Activated CD8-positive, alpha-beta memory T cell treated with anti-CD3 and anti-CD28 coated beads for 48 hours (primary cell): ENCODE results near the gene GPR4.
A peak's percentile ranks its signal among the peaks of the same experiment; 100 is the strongest.
"Not testable (repeated sequence)": the region's sequence is repeated elsewhere in the genome, so short reads cannot be mapped to it uniquely, and the experiment has no call there.

ENCODE experiments used
- DNase-seq, 3 experiments: peaks; one replicate each; pipeline ENCODE4 v3.0.0-alpha.2; 2020; ENCODE audit warnings: low read depth in 2 of 3, low spot score in 2 of 3

Gene GPR4

DNA sequence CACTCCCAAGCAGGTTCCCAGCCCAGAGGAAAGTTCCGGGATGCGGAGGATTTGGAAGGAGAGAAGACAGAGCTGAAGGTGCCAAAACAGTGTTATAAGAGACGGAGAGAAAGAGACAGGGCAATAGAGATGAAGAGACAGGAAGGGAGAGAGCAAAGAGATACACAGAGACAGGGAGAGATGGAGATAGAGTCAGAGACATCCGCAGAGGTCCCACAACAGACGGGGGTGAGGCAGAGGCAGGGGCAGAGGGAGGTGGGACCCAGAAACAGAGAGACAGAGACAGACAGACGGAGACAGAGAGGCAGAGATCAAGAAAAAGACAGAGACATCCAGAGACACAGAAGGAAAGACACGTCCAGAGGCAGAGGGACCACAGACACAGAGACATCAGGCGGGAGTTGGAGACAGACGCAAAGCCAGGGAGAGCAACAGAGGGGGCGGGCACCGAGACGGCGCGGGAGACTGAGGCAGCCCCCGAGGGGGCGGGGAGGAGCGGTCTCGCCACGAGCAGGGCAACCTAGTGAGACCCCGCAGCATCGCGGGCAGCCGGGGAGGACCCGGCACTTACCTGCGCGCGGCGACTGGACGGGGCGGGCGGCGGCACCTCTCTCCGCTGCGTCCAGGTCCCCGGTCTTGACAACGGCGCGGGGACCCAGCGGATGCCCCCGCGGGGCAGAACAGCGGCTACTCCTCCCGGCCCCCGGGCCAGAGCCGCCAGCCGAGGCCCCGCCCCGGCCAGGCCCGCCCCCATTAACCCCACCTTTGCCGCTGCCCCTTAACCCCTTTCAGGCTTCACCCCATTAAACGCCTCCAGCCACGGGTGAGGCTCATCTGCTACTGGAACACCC, at the start of gene GPR4:
TSS of gene GPR4 (minus strand) at position 689 of the 851 bp plus-strand sequence. CDS start 10,346 bp downstream, outside the sequence.
- no peak for DNase-seq

DNA sequence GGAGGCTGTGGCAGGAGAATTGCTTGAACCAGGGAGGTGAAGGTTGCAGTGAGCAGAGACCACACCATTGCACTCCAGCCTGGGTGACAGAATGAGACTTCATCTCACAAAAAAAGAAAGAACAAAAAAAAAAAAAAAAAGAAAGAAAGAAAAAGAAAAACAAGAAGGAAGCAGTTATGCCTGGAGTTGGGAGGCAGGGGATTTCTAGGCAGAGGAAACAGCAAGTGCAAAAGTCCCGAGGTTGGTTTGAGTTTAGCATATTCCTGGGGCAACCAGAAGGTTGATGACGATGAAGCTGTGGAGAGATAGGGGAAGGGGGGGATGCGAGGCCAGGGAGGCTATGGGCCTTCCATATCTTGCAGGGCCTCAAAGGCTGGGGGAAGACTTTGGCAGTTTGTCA, 48.7 kb upstream of the GPR4 start:
- DNase-seq = no peak

DNA sequence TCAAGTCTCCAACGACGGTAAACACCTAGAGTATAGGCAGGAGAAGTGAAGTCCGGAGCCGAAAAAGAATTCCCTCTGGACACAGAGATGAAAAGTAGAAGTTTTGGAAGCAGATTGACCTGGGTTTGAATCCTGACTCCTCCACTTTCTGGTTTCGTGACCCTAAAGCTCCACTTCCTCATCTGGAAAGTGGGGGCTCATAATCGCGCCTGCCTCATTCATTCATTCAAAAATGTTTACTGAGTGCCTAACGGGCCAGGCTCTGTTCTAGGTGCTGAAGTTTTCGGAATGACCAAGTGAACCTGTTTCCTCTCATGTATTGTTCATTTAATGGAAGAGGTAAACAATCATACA, 44.3 kb upstream of the GPR4 start:
- no peak for DNase-seq

DNA sequence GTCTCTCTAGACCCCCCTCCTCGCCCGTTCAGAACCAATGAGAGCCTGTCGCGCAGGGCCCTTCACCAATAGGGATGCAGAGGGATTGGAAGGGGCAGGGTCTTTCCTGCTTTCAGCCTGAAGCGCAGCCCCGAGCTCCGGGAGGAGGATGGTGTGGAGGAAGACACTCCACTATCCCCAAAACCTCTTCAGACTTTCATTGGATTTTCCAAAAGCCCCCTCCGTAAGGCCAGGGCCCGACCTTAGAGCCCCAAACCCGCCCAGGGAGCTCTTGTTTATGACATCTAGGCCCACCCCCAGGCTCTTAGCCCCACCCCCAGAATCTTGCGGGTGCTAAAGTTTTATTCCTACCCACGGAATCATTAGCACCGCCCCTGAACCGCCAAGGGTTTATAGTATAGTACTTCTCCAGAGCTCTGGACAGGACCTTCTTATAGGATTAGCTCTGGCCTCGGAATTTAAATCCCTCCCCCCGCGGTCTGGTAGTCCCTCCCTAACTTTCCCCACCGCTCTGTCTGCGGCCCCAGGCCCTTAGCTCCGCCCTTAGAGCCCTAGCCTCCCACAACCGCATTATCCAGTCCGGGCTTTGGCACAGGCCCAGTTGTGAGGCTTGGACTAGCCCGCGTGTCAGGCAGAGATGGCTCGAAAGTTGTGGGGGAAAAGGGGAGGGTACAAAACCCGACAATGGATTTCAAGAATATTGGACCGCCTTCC, 43.8 kb upstream of the GPR4 start:
- peak; percentile 53 to 66 (median 57) for DNase-seq

DNA sequence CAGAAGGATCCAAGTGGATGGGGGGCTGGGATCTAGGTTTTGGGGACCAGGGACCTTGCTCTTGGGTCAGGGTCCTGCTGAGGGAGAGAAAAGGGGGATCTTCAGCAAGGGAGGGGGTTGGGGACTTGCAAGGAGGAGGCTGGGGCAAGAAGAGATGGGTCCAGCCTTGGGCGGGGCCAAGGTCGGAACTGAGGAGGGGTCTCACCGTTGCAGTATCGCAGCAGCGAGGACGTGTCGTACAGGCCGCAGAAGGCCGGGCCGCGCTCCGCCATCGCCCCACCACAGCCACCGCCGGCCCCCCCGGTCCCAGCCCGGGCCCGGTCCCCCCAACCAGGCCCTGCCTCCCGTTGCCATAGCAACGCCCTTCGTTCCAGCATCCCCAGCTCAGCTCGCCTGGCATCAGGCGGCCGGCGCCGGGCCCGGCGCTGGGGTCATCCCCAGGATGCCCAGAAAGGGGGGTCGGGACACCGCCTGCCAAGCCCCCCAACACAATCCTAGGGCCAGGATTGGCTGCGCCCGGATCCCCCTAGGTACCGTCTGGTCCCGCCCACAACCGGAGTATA, 43.1 kb upstream of the GPR4 start:
- DNase-seq = no peak

DNA sequence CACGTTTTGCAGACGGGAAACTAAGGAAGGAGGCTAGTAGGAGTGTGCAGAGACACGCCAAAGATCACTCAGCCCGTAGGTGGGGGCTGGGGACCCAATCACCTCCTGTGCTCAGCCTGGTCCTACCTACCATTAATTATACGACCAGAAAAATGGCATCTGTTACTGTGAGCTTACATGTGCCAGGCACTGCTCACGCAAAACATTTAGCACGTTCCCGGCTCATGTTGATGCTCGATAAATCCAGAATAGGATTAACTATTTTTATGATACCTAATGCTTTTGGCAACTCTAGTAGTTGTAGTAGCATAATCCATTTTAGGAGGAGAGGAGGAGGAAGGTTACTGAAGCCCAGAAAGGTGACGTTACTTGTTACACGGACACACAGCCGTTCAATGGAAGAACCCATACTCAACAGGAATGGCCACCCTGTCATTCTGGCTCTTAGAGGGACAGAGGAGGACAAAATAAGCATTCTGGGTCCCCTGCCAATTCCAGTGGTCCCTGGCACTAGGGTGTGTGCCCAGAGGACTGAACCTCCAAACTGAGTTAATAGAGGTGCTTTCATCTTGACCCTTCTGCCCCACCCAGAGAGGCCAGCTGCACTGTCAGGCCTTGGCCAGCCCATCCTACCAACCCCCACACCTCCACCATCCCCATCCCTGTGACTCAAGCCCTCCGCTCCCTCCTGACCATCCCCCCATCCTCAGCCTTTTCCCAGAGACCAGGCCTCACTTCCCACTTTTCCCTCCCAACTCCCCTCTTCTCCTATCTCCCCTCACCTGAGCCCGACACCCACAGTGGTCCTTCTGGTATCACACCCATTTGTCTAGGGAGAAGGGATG, 42.1 kb upstream of the GPR4 start:
- DNase-seq = no peak

DNA sequence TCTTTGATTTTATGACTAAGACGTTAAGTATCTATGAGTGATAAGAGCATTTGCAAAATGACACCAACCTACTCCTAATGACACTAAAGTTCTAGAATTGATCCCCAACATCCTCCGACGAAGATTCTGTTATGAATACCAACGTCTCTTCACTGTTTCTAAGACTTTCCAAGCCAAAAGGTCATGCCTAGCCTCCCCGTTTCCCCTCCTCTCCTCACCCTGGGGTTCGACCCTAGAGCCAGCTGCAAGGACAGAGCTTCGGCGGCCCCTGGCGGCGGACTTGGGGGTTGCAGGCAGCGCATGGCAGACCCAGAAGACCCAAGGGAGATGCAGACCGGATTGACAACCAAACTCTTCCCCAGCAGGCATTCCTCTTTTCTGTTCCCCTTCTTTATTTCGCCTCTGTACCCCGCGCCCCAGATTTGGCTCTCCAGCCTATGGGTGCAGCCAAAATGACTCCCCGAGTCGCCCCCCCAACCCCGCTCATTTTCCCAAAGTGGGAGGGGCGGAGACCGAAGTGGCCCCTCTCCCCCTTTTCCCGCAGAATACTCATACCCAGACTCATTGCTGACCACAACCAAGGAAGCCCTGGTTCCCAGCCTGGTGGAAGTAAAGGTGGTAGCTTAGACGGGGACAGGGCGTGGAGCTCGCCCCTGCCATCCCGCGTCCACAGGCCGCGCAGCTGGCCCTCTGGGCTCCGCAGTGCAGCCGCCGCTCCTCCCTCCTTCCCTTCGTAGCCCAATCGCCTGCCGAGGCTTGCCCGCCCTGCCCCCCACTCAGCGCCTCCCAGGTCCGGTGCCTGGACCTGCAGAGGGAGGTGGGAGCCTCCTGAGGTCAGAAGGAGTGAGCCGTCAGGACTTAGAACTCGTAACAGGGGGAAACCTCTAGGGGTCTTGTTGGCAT, 41.3 kb upstream of the GPR4 start:
- DNase-seq = peak; percentile 86 to 98 (median 97)

DNA sequence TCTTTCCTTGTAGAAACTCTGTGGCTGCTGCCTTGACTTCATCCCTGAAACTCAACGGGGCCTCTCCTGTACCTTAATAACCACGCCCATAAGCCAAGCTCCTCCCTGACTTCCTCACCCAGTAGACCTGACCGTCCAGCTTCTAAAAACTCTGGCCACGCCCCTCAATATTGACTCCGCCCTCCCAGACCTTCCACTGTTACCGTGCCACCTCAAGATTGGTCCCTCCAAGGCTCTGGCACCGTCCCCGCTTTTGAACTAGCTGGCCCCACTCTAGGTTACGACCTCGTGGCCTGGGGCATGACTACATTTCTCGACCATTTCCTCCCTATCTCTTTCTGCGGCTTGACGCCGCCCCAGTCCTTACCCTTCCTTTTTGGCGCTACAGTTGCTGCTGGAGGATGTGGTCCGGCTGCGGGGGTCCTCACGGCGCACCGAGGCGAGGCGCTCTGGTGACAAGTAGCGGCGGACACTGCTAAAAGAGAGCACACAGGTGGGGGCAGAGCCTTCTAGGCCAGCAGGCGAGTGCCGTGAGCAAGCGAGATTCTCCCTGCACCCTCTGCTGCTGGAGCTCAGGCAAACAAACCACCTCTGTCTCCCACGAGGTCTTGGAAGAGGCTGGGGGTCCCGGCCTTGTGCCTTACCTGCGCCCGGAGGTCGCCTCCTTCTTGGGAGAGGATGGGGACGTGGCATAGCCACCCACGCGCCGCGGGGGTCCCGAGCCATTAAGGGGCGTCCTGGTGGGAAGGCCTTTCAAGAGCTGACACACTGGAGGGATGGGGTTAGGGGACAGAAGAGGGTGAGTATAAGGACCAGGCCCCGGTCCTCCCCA, 39.5 kb upstream of the GPR4 start:
- peak; percentile 75 to 83 (median 76) for DNase-seq

DNA sequence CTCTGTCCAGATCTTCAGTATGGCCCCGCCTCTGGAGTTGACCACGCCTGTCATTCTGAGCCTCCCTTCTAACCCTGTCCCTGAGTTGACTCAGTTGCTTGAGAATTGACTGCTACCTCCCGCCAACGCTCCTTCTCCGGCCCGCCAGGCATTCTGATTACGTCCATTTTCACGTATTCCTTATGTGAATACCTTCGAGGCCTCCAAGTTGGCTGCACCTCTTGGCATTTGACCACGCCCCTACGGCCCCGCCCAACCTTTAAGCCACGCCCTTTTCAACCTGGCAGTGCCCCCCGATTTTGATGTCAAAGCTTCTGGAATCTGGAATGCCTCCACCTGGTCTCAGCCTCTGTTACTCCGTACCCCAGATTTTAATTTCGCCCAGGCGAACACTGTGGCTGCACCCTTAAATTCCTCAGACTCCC, 38.8 kb upstream of the GPR4 start:
- DNase-seq = peak in 1 of 3 experiments; percentile 43

DNA sequence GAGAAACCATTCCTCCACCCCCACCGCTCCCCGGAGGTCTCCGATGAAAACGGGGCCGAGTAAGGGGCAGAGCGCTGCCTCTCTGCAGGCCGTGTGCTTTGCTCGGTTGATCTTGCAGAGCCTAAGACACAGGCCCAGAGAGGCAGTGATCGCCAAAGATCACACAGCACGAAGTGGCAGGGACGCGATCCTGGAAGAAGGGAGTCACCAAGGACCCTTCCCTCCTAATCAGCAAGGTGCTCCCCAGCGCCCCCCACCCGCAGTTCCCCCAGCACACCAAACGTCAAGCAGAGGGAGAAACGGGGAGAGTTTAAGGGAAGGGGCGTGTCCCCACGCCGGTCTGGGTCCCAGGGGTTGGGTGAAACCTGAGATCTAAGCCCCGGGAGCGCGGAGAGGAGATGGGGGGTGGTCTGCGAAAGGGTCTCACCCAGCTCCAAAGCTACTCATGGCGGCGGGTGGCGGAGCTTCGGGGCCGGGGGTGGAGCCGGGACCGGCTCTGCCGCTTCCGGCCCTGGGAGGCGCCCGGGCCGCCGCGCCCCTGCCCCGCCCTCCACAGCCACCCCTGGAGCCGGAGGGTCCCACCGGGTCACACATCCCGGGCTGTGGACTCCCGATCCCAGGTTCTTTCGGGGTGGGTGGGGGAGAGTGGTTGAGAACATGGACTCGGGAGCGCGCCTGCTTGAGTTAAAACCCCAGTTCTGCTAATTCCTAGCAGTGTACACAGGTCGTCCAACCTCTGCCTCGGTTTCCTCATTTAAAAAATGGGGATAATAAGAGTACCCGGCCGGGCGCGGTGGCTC, 37.1 kb upstream of the GPR4 start, which contains the start of gene EML2:
TSS of gene EML2 (minus strand) at position 468 of the 800 bp plus-strand sequence. CDS start at position 447, 21 bp downstream.
- peak in 2 of 3 experiments; percentile 19 to 23 for DNase-seq

DNA sequence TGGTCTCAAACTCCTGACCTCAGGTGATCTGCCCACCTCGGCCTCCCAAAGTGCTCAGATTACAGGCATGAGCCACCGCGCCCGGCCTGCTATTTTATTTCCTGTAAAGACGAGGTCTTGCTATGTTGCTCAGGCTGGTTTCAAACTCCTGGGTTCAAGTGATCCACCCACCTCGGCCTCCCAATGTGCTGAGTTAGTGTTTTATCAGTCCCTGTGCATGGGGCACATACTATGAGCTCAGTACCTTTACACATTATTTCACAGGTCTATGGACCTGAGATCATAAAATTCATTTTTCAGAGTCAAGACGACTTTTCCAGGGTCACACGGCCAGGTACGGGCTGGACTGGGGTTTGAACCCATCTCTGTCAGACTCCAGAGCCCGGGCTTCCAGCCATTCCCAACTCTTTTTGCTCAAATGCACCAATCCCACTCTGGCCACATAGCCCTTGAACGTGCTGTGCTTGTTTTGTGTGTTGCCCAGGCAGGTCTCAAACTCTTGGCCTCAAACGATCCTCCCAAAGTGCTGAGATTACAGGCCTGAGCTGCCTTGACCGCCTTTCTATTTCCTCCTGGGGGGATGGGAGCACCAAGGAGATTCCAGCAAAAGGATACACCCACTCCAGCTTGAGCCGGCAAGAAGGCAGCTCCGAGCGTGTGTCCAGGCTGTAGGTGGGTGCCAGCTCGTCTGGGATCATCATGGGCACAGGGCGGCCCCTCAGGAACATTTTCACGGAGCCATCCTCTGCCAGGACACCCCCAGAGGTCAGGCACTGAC, 36.1 kb upstream of the GPR4 start:
- no peak for DNase-seq

DNA sequence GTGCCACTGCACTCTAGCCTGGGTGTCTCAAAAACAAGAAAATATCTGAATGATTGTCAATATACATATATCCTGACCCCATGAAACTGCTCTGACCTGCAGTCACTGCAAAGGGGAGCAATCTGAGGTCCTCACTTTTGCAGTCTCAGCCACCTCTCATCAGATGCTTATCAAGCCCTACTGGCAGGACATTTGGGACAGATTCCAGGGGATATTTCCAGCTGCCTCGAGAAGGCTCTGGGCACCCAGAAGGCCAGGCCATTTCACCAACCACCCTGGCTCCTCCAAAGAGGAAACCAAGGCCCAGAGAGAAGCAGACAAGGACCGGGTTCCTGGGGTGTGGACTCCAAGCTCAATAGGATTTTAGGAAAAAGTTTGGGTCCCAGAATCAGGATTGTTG, 34.9 kb upstream of the GPR4 start:
- DNase-seq = no peak

DNA sequence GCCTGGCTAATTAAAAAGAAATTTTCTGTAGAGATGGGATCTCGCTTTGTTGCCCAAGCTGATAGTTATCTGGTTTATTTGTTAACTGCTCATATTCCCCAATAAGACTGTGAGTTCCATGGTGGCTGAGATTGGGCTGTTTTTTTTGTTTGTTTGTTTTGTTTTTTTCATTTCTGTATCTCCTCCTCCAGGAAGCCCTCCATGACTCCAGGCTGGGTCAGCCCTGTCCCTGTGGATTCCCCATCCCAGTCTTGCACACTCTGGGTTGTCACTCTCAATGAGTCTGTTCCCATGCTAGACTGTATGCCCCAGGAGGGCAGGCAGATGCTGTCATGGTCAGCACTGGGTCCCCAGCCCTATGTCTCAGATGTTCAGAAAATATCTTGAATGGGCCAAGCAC, 34.3 kb upstream of the GPR4 start:
- no peak for DNase-seq

DNA sequence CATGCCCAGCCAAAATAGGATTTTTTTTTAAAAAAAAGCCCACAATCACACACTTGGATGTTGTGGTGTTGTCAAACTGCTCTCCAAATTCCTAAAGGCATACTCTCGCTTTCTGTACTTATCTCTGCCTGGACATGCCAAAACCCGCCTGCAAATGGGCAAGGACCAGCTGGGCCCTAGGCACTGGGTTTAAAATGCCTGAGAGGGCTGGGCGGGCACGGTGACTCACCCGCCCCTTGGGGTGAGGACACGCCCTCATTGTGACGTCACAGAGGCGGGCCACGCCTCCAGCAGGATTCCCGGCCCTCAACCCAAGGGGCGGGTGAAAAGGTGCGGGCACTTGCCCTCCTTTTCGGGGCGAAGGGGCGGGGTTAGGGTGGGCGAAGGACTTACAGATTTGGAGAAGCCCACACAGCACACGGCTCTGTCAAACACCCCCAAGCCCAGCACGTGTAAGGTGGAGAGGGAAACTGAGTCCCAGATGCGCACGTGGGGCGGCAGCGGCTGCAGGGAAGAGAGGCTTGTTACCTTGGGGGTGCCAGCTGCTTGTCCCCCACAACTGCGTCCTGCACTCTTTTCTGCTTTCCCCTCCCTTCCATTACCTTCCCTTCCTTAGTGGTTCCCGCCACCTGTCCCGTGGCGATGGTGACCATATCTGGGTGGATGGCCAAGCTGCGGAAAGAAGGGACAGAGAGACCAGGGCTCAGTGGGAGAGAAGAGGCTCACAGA, 30.6 kb upstream of the GPR4 start:
- DNase-seq = peak in 1 of 3 experiments; percentile 26

DNA sequence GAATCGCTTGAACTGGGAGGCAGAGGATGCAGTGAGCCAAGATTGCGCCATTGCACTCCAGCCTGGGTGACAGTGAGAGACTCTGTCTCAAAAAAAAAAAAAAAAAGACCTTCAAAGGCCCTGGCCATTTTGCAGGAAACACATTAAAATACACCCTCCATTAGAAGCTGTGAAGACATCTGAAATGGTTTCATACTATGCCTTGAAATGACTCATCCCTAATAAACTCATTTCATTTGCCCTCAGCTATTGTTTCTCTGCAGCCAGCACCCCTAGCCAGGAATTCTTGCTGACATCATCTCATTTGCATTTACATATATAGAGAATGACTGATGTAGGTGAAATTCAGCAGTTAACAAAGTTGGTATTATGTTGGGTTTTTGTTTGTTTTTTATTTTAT, 28.5 kb upstream of the GPR4 start:
- no peak for DNase-seq

DNA sequence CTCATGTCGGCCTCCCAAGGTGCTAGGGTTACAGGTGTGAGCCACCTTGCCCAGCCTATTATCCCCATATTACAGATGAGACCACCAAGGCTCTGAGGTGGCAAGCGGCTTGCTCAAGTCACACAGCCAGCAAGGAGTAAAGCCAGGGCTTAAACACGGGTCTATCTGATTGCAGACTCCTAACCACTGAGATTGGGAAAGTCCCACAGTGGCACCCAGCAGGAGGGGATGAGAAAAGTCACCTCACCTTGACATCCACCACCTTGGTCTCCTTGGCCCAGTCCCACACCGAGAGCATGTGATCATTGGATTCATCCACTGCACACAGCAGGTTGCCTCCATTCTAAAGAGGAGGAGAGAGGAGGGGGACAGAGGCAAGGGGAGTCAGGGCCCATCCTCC, 27.7 kb upstream of the GPR4 start:
- DNase-seq = no peak

DNA sequence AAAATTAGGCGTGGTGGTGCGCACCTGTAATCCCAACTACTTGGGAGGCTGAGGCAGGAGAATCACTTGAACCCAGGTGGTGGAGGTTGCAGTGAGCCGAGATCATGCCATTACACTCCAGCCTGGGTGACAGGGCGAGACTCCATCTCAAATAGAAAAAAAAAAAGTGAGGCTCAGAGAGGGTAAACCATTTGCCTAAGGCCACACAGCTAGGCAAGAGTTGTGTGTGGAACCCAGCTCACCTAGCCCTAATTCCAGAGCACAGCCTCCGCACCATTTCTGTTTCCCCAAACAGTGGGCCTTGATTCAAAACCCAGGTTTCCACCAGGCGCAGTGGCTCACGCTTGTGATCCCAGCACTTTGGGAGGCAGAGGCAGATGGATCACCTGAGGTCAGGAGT, 26.2 kb upstream of the GPR4 start:
- DNase-seq = not testable (repeated sequence)
